NCI-H524 treated with DMSO at 0.1 percent for 48 hours (cell line): ENCODE measurements around the gene PRSS50.

Experiments used
- DNase-seq: peaks from one replicate; lab custom pipeline; 2025; lab: John Stamatoyannopoulos, UW

Gene PRSS50

GRCh38 chr3:46692566-46692990, 25.1 kb downstream of the PRSS50 start:
- no peak for DNase-seq

GRCh38 chr3:46690798-46691197, 26.9 kb downstream of the PRSS50 start:
- DNase-seq = no peak

GRCh38 chr3:46685446-46685845, 32.2 kb downstream of the PRSS50 start:
- no peak for DNase-seq

- DNase-seq = no peak
Observed at GRCh38 chr3:46684891-46685290, 32.8 kb downstream of the PRSS50 start.

- no peak for DNase-seq
Observed at GRCh38 chr3:46682974-46683373, 34.7 kb downstream of the PRSS50 start.

GRCh38 chr3:46681856-46682540, 35.7 kb downstream of the PRSS50 start:
- no peak for DNase-seq

- DNase-seq = no peak
Observed at GRCh38 chr3:46681387-46681786, 36.3 kb downstream of the PRSS50 start.

- no peak for DNase-seq
Observed at GRCh38 chr3:46680298-46680826, 37.3 kb downstream of the PRSS50 start.

- no peak for DNase-seq
Observed at GRCh38 chr3:46679681-46680080, 38.0 kb downstream of the PRSS50 start.

GRCh38 chr3:46678280-46678679, 39.4 kb downstream of the PRSS50 start:
- DNase-seq = no peak

GRCh38 chr3:46677411-46677726, 40.3 kb downstream of the PRSS50 start:
- DNase-seq = no peak

- DNase-seq = no peak
Observed at GRCh38 chr3:46676601-46677410, 40.9 kb downstream of the PRSS50 start.

GRCh38 chr3:46675843-46676567, 41.7 kb downstream of the PRSS50 start:
- DNase-seq = no peak

GRCh38 chr3:46675426-46675825, 42.2 kb downstream of the PRSS50 start:
- DNase-seq = no peak

GRCh38 chr3:46674031-46674845, 43.4 kb downstream of the PRSS50 start:
- no peak for DNase-seq

- DNase-seq = no peak
Observed at GRCh38 chr3:46673151-46674030, 44.3 kb downstream of the PRSS50 start.

- no peak for DNase-seq
Observed at GRCh38 chr3:46672349-46672695, 45.3 kb downstream of the PRSS50 start.

- DNase-seq = no peak
Observed at GRCh38 chr3:46671541-46672348, 45.9 kb downstream of the PRSS50 start.

- no peak for DNase-seq
Observed at GRCh38 chr3:46670891-46671427, 46.7 kb downstream of the PRSS50 start.
